Brain microvascular endothelial cell (primary cell): Measurements from ENCODE around the gene ABCC12.

ENCODE experiments used
- DNase-seq: peaks from one replicate; pipeline ENCODE4 v3.0.0-alpha.2; 2020
- H3K27ac ChIP-seq: fragments of 250-450 bp; sonication (Bioruptor Pico); 2 replicates; pipeline ENCODE4 v1.5.1; 2020; ENCODE audit warnings: mild to moderate bottlenecking, moderate library complexity
- H3K27me3 ChIP-seq: fragments of 250-450 bp; sonication (Bioruptor Pico); replicated peaks from 2 replicates; pipeline ENCODE4 v1.5.1; 2020; ENCODE audit warnings: mild to moderate bottlenecking
- H3K36me3 ChIP-seq: fragments of 250-450 bp; sonication (Bioruptor Pico); replicated peaks from 2 replicates; pipeline ENCODE4 v1.5.1; 2020; ENCODE audit warnings: mild to moderate bottlenecking
- H3K4me3 ChIP-seq: 2 replicates; pipeline ENCODE4 v1.5.1; 2011; ENCODE audit warnings: low read depth, mild to moderate bottlenecking, control low read depth, low read length, moderate library complexity
- CTCF ChIP-seq: IDR thresholded peaks from 2 replicates; pipeline ENCODE4 v1.5.1; 2011; ENCODE audit warnings: low read depth, mild to moderate bottlenecking, moderate library complexity, low read length, control low read depth, inconsistent platforms; ENCODE audit errors: missing control alignments
- in situ Hi-C: cut with HindIII; loops from 2 replicates; pipeline ENCODE4 v1.10.0; 2017; ENCODE audit warnings: low sequenced_read_pairs, low pct_ligation_motif_present

Gene ABCC12

GRCh38 chr16:48161906-48162305 lies 6.1 kb upstream of the ABCC12 start:
- no peak for DNase-seq
- Histone ChIP-seq H3K27me3 (no peaks in the 10 kb centered on the region), H3K27ac (no peak overlapping the region), H3K36me3 (no peaks in the 10 kb centered on the region), H3K4me3 (no peak overlapping the region)
- in situ Hi-C loops = no loop called here
- TF ChIP-seq CTCF = no peak

DNA sequence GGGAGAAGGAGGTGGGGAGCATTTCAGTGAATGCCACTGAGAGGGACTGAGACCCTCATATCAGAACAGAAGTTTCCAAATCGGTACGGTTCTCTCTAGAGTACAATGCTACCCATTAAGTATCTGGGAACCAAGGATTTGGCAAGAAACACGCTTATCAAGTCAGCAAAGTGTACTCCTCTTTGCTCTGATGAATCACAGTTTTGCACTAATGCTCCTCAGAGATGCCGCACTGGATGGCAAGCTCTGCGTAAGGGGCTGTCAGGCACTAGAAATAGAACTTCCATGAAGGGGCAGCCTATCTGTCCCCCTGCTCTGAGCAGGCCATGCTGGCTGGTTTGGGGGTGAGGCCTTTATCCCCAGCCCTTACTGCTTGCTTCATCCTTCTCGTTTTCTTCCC lies 4.8 kb upstream of the ABCC12 start:
- Histone ChIP-seq H3K4me3 (no peak overlapping the region), H3K27me3 (no peaks in the 10 kb centered on the region), H3K36me3 (no peaks in the 10 kb centered on the region), H3K27ac (no peak overlapping the region)
- no peak for TF ChIP-seq CTCF
- in situ Hi-C loops = no loop called here
- no peak for DNase-seq

GRCh38 chr16:48158296-48158695 lies 2.5 kb upstream of the ABCC12 start:
- Histone ChIP-seq H3K27me3 (no peaks in the 10 kb centered on the region), H3K27ac (no peak overlapping the region), H3K4me3 (no peak overlapping the region), H3K36me3 (no peaks in the 10 kb centered on the region)
- no peak for TF ChIP-seq CTCF
- peak; percentile 55 for DNase-seq
- in situ Hi-C loops = no loop called here

- no peaks in the 10 kb centered on the region for H3K27me3 ChIP-seq
- no peak for DNase-seq
These were observed 2.0 kb upstream of the ABCC12 start for GRCh38 chr16:48157794-48158193.

GRCh38 chr16:48157302-48157701 lies 1.5 kb upstream of the ABCC12 start:
- H3K27ac ChIP-seq = no peak overlapping the region
- H3K27me3 ChIP-seq = no peaks in the 10 kb centered on the region
- H3K36me3 ChIP-seq = no peaks in the 10 kb centered on the region
- DNase-seq = no peak
- H3K4me3 ChIP-seq = no peak overlapping the region
- in situ Hi-C loops = no loop called here
- TF ChIP-seq CTCF = no peak

More at GRCh38 chr16:48157794-48158193, 2.0 kb upstream of the ABCC12 start:
- TF ChIP-seq CTCF = no peak
- no peak overlapping the region for H3K4me3 ChIP-seq
- H3K27ac ChIP-seq = no peak overlapping the region
- in situ Hi-C loops = no loop called here
- no peaks in the 10 kb centered on the region for H3K36me3 ChIP-seq

- peak; percentile 97 for TF ChIP-seq CTCF
- Histone ChIP-seq H3K27me3 (no peaks in the 10 kb centered on the region), H3K4me3 (peak overlapping the region; percentile 17), H3K36me3 (no peaks in the 10 kb centered on the region), H3K27ac (no peak overlapping the region)
- in situ Hi-C loops = no loop called here
- peak; percentile 75 for DNase-seq
These were observed 1.0 kb upstream of the ABCC12 start for GRCh38 chr16:48156790-48157209.
